Thymus (tissue), 11 donors: ENCODE results near the gene ARL3. TPM values are rescaled to one million over a fixed set of nuclear protein-coding genes. Genes with fewer than 3 reads are reported as not detected.

ENCODE experiments used
- DNase-seq, 9 donors: peaks; one replicate each; pipeline ENCODE4 v3.0.0-alpha.2; 2013; ENCODE audit warnings: low spot score in 9 of 9, low read depth in 6 of 9, missing footprints in 1 of 9
- H3K27ac ChIP-seq, 2 donors: one replicate each; pipeline ENCODE4 v1.5.1; 2013; ENCODE audit warnings: control low read depth in 1 of 2, low read depth in 1 of 2, low read length in 1 of 2, mild to moderate bottlenecking in 1 of 2, moderate library complexity in 1 of 2
- H3K27me3 ChIP-seq, 2 donors: one replicate each; pipeline ENCODE4 v1.5.1; 2013; ENCODE audit warnings: low read length in 1 of 2; ENCODE audit not compliant: control insufficient read depth in 2 of 2, insufficient read depth in 1 of 2
- H3K36me3 ChIP-seq, 2 donors: one replicate each; pipeline ENCODE4 v1.5.1; 2013; ENCODE audit warnings: low read length in 1 of 2, mild to moderate bottlenecking in 1 of 2, moderate library complexity in 1 of 2; ENCODE audit not compliant: control insufficient read depth in 2 of 2, insufficient read depth in 2 of 2
- H3K4me1 ChIP-seq, 2 donors: one replicate each; pipeline ENCODE4 v1.5.1; 2013; ENCODE audit warnings: low read length in 2 of 2; ENCODE audit not compliant: control insufficient read depth in 2 of 2, insufficient read depth in 2 of 2
- H3K4me3 ChIP-seq, 2 donors: one replicate each; pipeline ENCODE4 v1.5.1; 2013; ENCODE audit warnings: low read length in 2 of 2, control low read depth in 1 of 2, mild to moderate bottlenecking in 1 of 2
- H3K9me3 ChIP-seq, 2 donors: one replicate each; pipeline ENCODE4 v1.5.1; 2013; ENCODE audit warnings: low read length in 1 of 2, mild to moderate bottlenecking in 1 of 2; ENCODE audit not compliant: control insufficient read depth in 2 of 2, insufficient read depth in 1 of 2
- WGBS: extraction: QIAGEN DNeasy Blood & Tissue Kit; methylation state at CpG from one replicate; pipeline ENCODE4 v1.1.7; 2013; 5-methylcytosine and 5-hydroxymethylcytosine counted together
- polyA plus RNA-seq: library from polyadenylated mRNA; stranded (reverse); fragments of 200-250 nt; gene quantifications from one replicate; pipeline ENCODE4 v1.2.3, GENCODE V29; 2013
- total RNA-seq: library from RNA; stranded (reverse); fragments of 120-200 nt; gene quantifications from one replicate; pipeline ENCODE4 v1.2.4, GENCODE V29; 2013
- donor health status: healthy.

Gene ARL3
- total and polyA plus RNA-seq, 2 donors, result 4.7 to 8.3 TPM

DNA sequence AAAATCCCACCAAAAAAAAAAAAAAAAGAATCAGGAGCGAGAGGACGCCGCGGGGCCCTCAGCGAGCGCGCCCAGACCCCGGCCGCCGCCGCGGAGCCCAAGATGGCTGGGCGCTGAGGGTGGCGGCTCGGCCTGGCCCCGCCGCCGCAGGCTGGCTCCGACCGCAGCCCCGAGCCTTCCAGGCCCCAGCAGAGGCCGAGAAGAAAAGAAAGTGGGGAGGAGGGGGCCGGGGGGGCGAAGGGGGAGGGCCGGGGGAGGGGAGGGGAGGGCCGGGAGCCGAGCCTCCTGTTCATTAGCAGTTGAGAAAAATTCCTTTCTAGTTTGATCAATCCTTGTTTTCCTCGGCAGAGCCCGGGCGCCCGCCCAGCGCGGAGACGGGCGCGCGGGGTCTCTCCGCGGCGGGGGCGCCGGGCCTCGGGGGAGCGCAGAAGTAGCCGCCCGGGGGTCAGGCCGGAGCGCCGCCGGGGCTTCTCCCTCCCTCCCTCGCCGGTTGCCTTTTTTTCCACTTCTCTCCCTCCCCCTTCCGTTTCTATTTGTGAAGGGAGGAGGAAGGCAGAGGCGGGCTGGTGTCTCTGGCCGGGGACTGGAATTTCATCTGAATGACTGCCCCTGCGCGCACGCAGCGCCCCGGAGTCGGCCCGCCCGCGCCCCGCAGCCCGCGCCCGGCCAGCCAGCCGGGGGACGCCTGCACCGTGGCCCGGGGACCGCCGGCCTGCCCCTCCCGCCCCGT is 70.7 kb downstream of the ARL3 start:
- H3K36me3 ChIP-seq, result peaks cover 5 to 10% of the 10 kb centered on the region in 2 donors
- peak in 5 of 9 donors; percentile 40 to 71 (median 46) for DNase-seq
- no peaks in the 10 kb centered on the region for H3K27me3 ChIP-seq
- under 1% methylated on average over 75 of the region's 76 CpGs for WGBS
- peaks cover 17 to 35% of the 10 kb centered on the region in 2 donors for H3K4me1 ChIP-seq
- peak overlapping the region; percentile 98 to 99 for H3K27ac ChIP-seq
- H3K9me3 ChIP-seq, result peaks cover 0 to 6% of the 10 kb centered on the region in 2 donors
- H3K4me3 ChIP-seq, result peak overlapping the region; percentile 80 to 87

DNA sequence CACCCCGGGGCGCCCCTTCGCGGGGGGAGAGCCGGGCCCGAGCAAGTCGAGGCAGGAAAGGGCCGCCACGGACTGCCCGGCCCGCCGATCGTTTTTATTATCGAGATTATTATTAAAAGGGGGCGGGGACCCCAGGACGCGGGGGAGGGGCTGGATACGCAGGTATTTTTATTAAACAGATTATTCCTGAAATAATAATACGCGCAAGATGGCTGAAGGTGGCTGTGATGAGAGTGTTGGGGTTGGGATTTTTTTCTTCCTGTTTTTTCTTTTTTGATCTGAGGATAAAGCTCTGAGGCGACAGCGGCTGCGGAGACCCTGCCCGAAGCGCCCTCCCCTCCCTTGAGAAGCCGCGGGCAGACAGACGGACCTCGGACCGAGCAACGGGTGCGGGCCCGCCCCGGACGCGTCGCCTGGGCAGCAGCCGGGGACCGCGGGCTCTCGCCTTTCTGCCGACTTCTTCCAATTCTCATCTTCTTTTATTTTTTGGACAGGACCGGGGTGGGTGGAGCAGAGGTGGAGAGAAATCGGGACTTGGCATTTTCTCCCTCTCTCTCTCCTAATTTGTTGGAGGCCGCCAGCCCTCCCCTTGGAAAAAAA is 71.4 kb downstream of the ARL3 start:
- peak in 2 of 9 donors; percentile 38 to 45 for DNase-seq
- Histone ChIP-seq H3K27me3 (no peaks in the 10 kb centered on the region), H3K4me3 (peak overlapping the region; percentile 73 to 87), H3K9me3 (peaks cover 0 to 6% of the 10 kb centered on the region in 2 donors), H3K36me3 (peaks cover 3 to 4% of the 10 kb centered on the region in 2 donors), H3K27ac (peak overlapping the region; percentile 98), H3K4me1 (peaks cover 12 to 28% of the 10 kb centered on the region in 2 donors)
- WGBS, result 1% methylated on average over 45 of the region's 45 CpGs

DNA sequence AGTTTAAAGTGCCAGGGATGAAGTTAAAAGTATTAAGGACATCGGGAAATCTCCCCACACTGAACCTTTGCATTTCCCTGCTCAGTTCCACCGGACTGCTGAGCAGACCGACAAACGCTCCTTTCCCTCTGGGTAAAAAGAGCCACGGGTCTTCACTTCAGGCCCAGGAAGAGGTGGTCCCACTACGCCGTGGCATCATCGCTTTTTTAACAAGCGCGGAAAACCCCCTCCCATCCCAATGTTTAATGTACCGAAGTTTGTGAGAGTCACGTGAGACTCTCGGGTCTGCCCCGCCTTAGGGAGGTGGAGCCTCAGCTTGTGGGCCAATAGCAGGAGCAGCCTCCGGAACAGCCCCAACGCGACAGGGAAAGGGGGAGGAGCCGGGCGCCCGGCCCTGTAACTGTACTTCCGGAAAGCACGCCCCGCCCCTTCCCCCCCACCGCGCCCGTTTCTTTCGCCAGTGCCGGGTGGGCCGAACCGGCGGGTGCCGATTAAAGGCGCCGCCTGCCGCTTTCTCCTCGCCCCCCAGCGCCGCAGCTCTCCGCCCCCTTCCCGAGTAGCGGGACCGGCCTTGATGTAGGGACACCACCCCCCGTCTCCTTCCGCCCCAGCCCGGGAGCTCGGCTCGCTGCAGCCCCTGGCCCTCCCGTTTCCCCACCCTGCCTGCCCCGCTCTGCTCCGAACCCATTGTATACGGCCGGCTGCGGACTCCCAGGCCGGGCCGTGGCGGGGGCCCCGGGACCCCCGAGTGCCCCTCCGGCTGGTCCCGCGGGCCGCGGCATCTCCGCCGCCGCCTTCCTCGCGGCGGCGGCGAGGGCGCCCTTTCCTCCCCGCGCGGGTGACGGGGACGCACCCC is 72.1 kb downstream of the ARL3 start:
- DNase-seq, result peak; percentile 89 to 99 (median 97)
- Histone ChIP-seq H3K4me3 (peak overlapping the region; percentile 73 to 87), H3K9me3 (peaks cover 0 to 2% of the 10 kb centered on the region in 2 donors), H3K27me3 (no peaks in the 10 kb centered on the region), H3K36me3 (no peaks in the 10 kb centered on the region), H3K27ac (peak overlapping the region; percentile 98), H3K4me1 (peaks cover 6 to 21% of the 10 kb centered on the region in 2 donors)
- WGBS, result under 1% methylated on average over 77 of the region's 77 CpGs

DNA sequence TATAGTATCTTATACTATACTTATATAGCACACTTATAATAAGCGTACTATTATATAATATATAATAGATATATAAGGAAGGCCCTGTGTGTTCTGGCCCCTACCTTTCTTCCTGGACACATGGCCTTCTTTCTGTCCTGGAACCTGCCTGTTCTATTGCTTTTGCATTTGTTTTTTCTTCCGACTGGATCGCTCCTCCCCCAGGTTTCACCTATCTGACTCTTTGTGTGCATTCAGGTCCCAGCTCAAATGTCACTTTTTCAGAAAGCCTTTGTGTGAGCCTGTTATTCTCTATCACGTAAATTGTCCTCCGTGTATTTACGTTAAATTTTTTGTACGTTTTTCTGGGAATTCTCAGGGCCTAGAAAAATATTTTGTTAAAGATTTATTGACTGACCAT is 72.8 kb downstream of the ARL3 start:
- DNase-seq, result no peak
- Histone ChIP-seq H3K4me3 (peak overlapping the region; percentile 73 to 87), H3K27me3 (no peaks in the 10 kb centered on the region), H3K36me3 (no peaks in the 10 kb centered on the region), H3K27ac (peak overlapping the region in 1 of 2 donors; percentile 98), H3K4me1 (peaks cover 5 to 14% of the 10 kb centered on the region in 2 donors), H3K9me3 (no peaks in the 10 kb centered on the region)
- WGBS, result 67% methylated on average over 7 of the region's 7 CpGs

DNA sequence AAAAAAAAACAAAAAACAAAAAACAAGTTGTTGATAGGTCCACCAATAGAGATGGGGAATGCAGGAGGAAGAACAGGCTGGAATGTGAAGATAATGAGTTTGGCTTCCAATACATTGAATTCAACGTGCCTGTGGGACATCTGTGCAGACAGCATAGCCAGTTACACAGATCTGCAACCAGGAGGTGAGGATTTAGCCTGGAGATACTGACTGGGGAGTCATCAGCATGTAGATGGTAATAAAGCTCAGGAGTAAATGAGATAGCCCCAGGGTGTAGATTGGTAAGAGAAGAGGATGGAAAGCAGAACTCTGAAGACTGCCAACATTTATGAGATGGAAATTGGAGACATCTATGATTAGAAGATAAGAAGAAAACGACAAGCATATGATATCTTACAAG is 74.7 kb downstream of the ARL3 start:
- Histone ChIP-seq H3K36me3 (no peaks in the 10 kb centered on the region), H3K27ac (no peak overlapping the region), H3K9me3 (no peaks in the 10 kb centered on the region), H3K4me1 (peaks cover 18 to 26% of the 10 kb centered on the region in 2 donors), H3K4me3 (no peak overlapping the region), H3K27me3 (no peaks in the 10 kb centered on the region)
- no peak for DNase-seq
- WGBS, result 77% methylated on average over 2 of the region's 2 CpGs

DNA sequence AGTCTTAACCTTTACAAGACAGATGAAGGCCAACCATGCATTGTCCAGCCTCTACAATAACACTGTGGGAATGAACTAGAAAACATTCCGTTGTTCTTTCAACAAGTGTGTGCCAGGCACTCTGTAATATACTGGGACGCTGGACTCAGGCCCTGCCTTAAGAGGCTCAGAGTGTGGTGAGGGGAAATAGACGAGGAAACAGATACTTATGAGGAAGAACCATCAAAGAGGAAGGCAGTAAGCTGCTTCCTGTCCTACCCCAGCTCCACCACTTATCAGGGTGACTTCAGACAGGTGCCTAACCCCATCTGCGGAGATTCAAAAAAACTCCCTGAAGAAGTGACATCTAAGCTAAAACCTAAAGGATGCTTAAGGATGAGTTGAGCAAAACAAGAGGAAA is 78.8 kb downstream of the ARL3 start:
- H3K36me3 ChIP-seq, result peaks cover 5 to 12% of the 10 kb centered on the region in 2 donors
- no peak overlapping the region for H3K4me3 ChIP-seq
- peaks cover 18 to 60% of the 10 kb centered on the region in 2 donors for H3K4me1 ChIP-seq
- peak in 1 of 9 donors; percentile 67 for DNase-seq
- H3K9me3 ChIP-seq, result no peaks in the 10 kb centered on the region
- no peaks in the 10 kb centered on the region for H3K27me3 ChIP-seq
- 7% methylated on average over 4 of the region's 4 CpGs for WGBS
- H3K27ac ChIP-seq, result peak overlapping the region; percentile 31 to 56

DNA sequence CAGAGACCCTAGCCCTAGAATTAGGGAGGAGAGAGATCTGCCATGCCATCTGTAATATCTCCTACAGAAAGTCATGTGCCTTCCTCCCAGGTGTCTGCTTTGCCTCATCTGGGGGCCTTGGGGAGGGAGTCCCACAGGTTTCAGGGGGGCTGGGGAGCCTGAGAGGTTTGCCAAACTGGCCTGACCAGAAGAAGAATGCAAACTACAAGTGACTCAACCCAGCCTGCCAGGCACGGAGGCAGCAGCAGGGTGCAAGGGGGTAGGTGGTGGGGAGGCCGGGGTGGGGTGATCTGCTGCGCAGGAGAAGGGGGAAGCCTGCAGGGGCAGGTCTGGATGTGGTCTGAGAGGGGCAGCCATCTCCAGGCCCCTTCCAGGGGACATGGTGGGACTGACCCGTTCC is 79.5 kb downstream of the ARL3 start:
- Histone ChIP-seq H3K27me3 (no peaks in the 10 kb centered on the region), H3K4me1 (peaks cover 18 to 65% of the 10 kb centered on the region in 2 donors), H3K4me3 (no peak overlapping the region), H3K36me3 (peaks cover 10 to 18% of the 10 kb centered on the region in 2 donors), H3K9me3 (no peaks in the 10 kb centered on the region), H3K27ac (peak overlapping the region in 1 of 2 donors; percentile 56)
- 76% methylated on average over 4 of the region's 4 CpGs for WGBS
- no peak for DNase-seq

DNA sequence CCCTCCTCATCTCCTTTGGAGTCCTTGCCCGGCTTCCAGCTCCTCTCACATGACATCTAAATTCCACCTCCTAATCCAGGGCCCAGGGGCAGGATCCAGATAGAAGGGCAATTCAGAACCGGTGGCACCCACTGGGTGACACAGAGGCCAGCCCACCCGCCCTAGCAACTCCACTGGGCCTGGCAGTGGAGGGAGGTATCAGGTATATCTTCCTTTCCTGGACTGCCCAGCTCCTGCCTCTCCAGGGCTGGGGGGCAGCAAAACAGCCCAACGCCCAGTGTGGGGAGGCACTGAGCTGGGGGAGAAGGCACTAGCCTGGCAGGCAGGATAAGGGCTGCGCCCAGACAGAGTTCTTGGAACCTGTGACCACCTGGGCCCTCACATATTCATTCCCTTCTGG is 80.3 kb downstream of the ARL3 start:
- WGBS, result 96% methylated on average over 5 of the region's 5 CpGs
- Histone ChIP-seq H3K36me3 (peaks cover 10 to 22% of the 10 kb centered on the region in 2 donors), H3K27me3 (no peaks in the 10 kb centered on the region), H3K4me1 (peaks cover 18 to 69% of the 10 kb centered on the region in 2 donors), H3K9me3 (no peaks in the 10 kb centered on the region), H3K27ac (peak overlapping the region; percentile 66 to 80), H3K4me3 (no peak overlapping the region)
- no peak for DNase-seq
